H9 (cell line): Measurements from ENCODE around the gene PATL1. TPM values are rescaled to one million over a fixed set of nuclear protein-coding genes. Genes with fewer than 3 reads are reported as not detected.

Source experiments
- DNase-seq: peaks from one replicate; pipeline ENCODE4 v3.0.0-alpha.2; 2017
- H2AFZ ChIP-seq: one replicate; pipeline ENCODE4 v1.6.1; 2013; ENCODE audit warnings: mild to moderate bottlenecking, low read length, control low read depth, moderate library complexity
- H2AK5ac ChIP-seq: 2 replicates; pipeline ENCODE4 v1.6.1; 2013; ENCODE audit warnings: low read length, control low read depth, mixed read lengths; ENCODE audit not compliant: insufficient read length
- H2BK120ac ChIP-seq: one replicate; pipeline ENCODE4 v1.6.1; 2013; ENCODE audit warnings: low read depth, mild to moderate bottlenecking, low read length, control low read depth, inconsistent platforms; ENCODE audit not compliant: poor library complexity, severe bottlenecking
- H2BK12ac ChIP-seq: 2 replicates; pipeline ENCODE4 v1.6.1; 2013; ENCODE audit warnings: low read length, control low read depth, mixed read lengths, low read depth; ENCODE audit not compliant: insufficient read length
- H2BK15ac ChIP-seq: 2 replicates; pipeline ENCODE4 v1.6.1; 2013; ENCODE audit warnings: low read depth, low read length, control low read depth
- H2BK20ac ChIP-seq: one replicate; pipeline ENCODE4 v1.6.1; 2013; ENCODE audit warnings: low read depth, mild to moderate bottlenecking, low read length, control low read depth, inconsistent platforms; ENCODE audit not compliant: poor library complexity, severe bottlenecking
- H2BK5ac ChIP-seq: 2 replicates; pipeline ENCODE4 v1.6.1; 2013; ENCODE audit warnings: low read length, control low read depth, mixed read lengths; ENCODE audit not compliant: insufficient read length
- H3K14ac ChIP-seq: 2 replicates; pipeline ENCODE4 v1.6.1; 2013; ENCODE audit warnings: low read length, control low read depth; ENCODE audit not compliant: insufficient read depth
- H3K18ac ChIP-seq: 2 replicates; pipeline ENCODE4 v1.6.1; 2013; ENCODE audit warnings: low read depth, mild to moderate bottlenecking, mixed read lengths, low read length, control low read depth; ENCODE audit not compliant: insufficient read length
- H3K23ac ChIP-seq: 2 replicates; pipeline ENCODE4 v1.6.1; 2013; ENCODE audit warnings: low read length, control low read depth, mixed read lengths, low read depth; ENCODE audit not compliant: insufficient read length
- H3K23me2 ChIP-seq: 2 replicates; pipeline ENCODE4 v1.6.1; 2013; ENCODE audit warnings: low read depth, mild to moderate bottlenecking, mixed read lengths, low read length, control low read depth; ENCODE audit not compliant: insufficient read length, poor library complexity, severe bottlenecking
- H3K27ac ChIP-seq: 2 replicates; pipeline ENCODE4 v1.5.1; 2013; ENCODE audit warnings: low read length, control low read depth, mixed read lengths, low read depth; ENCODE audit not compliant: insufficient read length
- H3K27me3 ChIP-seq: 2 replicates; pipeline ENCODE4 v1.6.1; 2013; ENCODE audit warnings: low read length, control low read depth, inconsistent platforms; ENCODE audit not compliant: insufficient read depth
- H3K4ac ChIP-seq: 2 replicates; pipeline ENCODE4 v1.6.1; 2013; ENCODE audit warnings: low read depth, mild to moderate bottlenecking, control low read depth, inconsistent platforms, low read length, moderate library complexity
- H3K4me1 ChIP-seq: 2 replicates; pipeline ENCODE4 v1.6.1; 2013; ENCODE audit warnings: low read length, control low read depth, inconsistent platforms; ENCODE audit not compliant: insufficient read depth
- H3K4me2 ChIP-seq: 2 replicates; pipeline ENCODE4 v1.6.1; 2013; ENCODE audit warnings: low read length, control low read depth, mixed read lengths; ENCODE audit not compliant: insufficient read length, insufficient read depth
- H3K56ac ChIP-seq: 2 replicates; pipeline ENCODE4 v1.6.1; 2013; ENCODE audit warnings: low read depth, mild to moderate bottlenecking, mixed read lengths, low read length, control low read depth; ENCODE audit not compliant: insufficient read length
- H3K79me1 ChIP-seq: 2 replicates; pipeline ENCODE4 v1.6.1; 2013; ENCODE audit warnings: low read depth, mild to moderate bottlenecking, moderate library complexity, low read length, control low read depth, inconsistent platforms; ENCODE audit not compliant: insufficient read depth, poor library complexity, severe bottlenecking
- H3K79me2 ChIP-seq: 2 replicates; pipeline ENCODE4 v1.6.1; 2013; ENCODE audit warnings: low read length, control low read depth, inconsistent platforms; ENCODE audit not compliant: insufficient read depth
- H3K9ac ChIP-seq: 2 replicates; pipeline ENCODE4 v1.6.1; 2013; ENCODE audit warnings: low read length, control low read depth, mixed read lengths; ENCODE audit not compliant: insufficient read length; ENCODE audit errors: extremely low read depth
- H3K9me3 ChIP-seq: one replicate; pipeline ENCODE4 v1.6.1; 2013; ENCODE audit warnings: low read depth, low read length, inconsistent platforms; ENCODE audit not compliant: control insufficient read depth
- H3T11ph ChIP-seq: one replicate; pipeline ENCODE4 v1.6.1; 2013; ENCODE audit warnings: mild to moderate bottlenecking, low read length, control low read depth, inconsistent platforms
- H4K20me1 ChIP-seq: one replicate; pipeline ENCODE4 v1.6.1; 2013; ENCODE audit not compliant: control insufficient read depth, insufficient read length, insufficient read depth
- H4K5ac ChIP-seq: 2 replicates; pipeline ENCODE4 v1.6.1; 2013; ENCODE audit warnings: low read depth, mild to moderate bottlenecking, mixed read lengths, low read length, control low read depth; ENCODE audit not compliant: insufficient read length
- H4K8ac ChIP-seq: replicated peaks from 2 replicates; pipeline ENCODE4 v1.6.1; 2013; ENCODE audit warnings: low read length, control low read depth, mixed read lengths, low read depth; ENCODE audit not compliant: insufficient read length
- H4K91ac ChIP-seq: 2 replicates; pipeline ENCODE4 v1.6.1; 2013; ENCODE audit warnings: low read depth, mild to moderate bottlenecking, moderate library complexity, mixed read lengths, low read length, control low read depth; ENCODE audit not compliant: insufficient read length
- H3K27ac Mint-ChIP-seq, 3 experiments: 2 replicates in 2 of 3; 3 replicates in 1 of 3; pipeline ENCODE4 v1.8.0; 2020 to 2021; ENCODE audit warnings: mixed read lengths in 3 of 3, mild to moderate bottlenecking in 1 of 3, moderate library complexity in 1 of 3
- H3K27me3 Mint-ChIP-seq: 2 replicates; pipeline ENCODE4 v1.8.0; 2021; ENCODE audit warnings: low read depth, mild to moderate bottlenecking, moderate library complexity, mixed read lengths
- H3K36me3 Mint-ChIP-seq, 3 experiments: 2 replicates in 2 of 3; 3 replicates in 1 of 3; pipeline ENCODE4 v1.8.0; 2020 to 2021; ENCODE audit warnings: low read depth in 3 of 3, mixed read lengths in 3 of 3; ENCODE audit not compliant: insufficient read depth in 1 of 3
- H3K4me1 Mint-ChIP-seq, 2 experiments: 2 replicates each; pipeline ENCODE4 v1.8.0; 2020; ENCODE audit warnings: mixed read lengths in 2 of 2
- H3K4me3 Mint-ChIP-seq, 2 experiments: 2 replicates in 1 of 2; 3 replicates in 1 of 2; pipeline ENCODE4 v1.8.0; 2020 to 2021; ENCODE audit warnings: mild to moderate bottlenecking in 2 of 2, mixed read lengths in 2 of 2, moderate library complexity in 1 of 2
- H3K9me3 Mint-ChIP-seq, 2 experiments: 2 replicates in 1 of 2; 3 replicates in 1 of 2; pipeline ENCODE4 v1.8.0; 2020; ENCODE audit warnings: mild to moderate bottlenecking in 2 of 2, mixed read lengths in 2 of 2, moderate library complexity in 1 of 2
- CTCF ChIP-seq: fragments of 200-600 bp; sonication (generic); conservative IDR thresholded peaks from 3 replicates; pipeline ENCODE4 v1.8.0; 2021; ENCODE audit warnings: antibody characterized with exemption, mild to moderate bottlenecking
- WGBS: extraction: QIAGEN DNeasy Blood & Tissue Kit; methylation state at CpG from one replicate; pipeline ENCODE4 v1.1.7; 2013; ENCODE audit warnings: missing lambda C conversion rate, low lambda C conversion rate, mixed read lengths; ENCODE audit not compliant: insufficient read length; ENCODE audit errors: extremely low coverage; 5-methylcytosine and 5-hydroxymethylcytosine counted together
- total RNA-seq: library from RNA; stranded (reverse); gene quantifications from 2 replicates; pipeline ENCODE4 v1.2.1, GENCODE V29; 2021

Gene PATL1
- total RNA-seq, 1 experiment from 2014 or later = 31.4 TPM

DNA sequence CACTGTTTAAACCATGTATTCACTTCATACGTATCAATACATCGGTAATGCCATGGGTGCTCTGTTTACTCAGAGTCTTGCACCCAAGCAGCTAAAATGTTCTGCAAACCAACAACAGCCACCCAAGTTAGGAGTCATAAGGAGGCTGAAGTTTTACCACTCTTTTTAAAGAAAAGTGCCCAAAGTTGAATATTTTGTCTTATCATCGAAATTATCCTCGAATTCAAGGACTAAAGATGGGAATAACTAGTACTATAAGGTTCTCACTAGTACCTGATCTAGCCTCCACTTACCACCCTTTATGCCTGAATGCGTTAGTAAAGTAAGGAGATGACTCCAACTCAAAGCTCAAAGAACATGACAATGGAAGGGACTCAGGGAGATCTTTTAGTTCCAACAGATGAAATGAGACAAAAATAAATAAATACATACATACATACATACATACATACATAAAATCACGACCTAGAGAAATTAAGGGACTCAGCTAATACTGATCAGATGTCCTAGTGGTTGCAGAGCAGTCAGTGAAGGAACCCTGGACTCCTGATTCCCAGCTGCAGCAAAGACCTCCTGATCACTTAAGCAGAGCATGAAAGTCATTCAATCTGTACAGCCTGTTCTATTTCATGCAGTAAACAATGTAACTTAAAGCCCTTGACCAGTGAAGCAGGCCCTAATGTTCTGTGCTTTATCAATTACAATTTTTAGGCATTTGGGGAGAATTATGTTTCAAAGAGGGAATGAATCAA, 61.0 kb downstream of the PATL1 start:
- H3K79me2 ChIP-seq = peaks cover 4% of the 10 kb centered on the region; the same call in 1 of the 2 replicates
- H4K20me1 ChIP-seq = no peaks in the 10 kb centered on the region
- H3K36me3 Mint-ChIP-seq = peaks cover 21 to 67% (median 61%) of the 10 kb centered on the region in 3 experiments; a peak in 6 of 7 replicates

More for the DNA sequence above, 61.0 kb downstream of the PATL1 start:
- WGBS = no CpG with 5 or more reads among the region's 6 CpGs
- Mint-ChIP-seq H3K4me3 (no peak overlapping the region), H3K4me1 (no peaks in the 10 kb centered on the region), H3K27ac (no peak overlapping the region), H3K9me3 (no peaks in the 10 kb centered on the region), H3K27me3 (no peaks in the 10 kb centered on the region)
- H3K9me3 ChIP-seq = no peaks in the 10 kb centered on the region
- H3K23ac ChIP-seq = no peak overlapping the region
- no peak overlapping the region for H3T11ph ChIP-seq
- H3K27ac ChIP-seq = no peak overlapping the region
- H3K4me1 ChIP-seq = no peaks in the 10 kb centered on the region
- no peak overlapping the region for H4K5ac ChIP-seq
- H3K56ac ChIP-seq = no peak overlapping the region
- H2BK12ac ChIP-seq = no peak overlapping the region
- H3K79me1 ChIP-seq = no peaks in the 10 kb centered on the region
- no peak overlapping the region for H4K91ac ChIP-seq
- no peaks in the 10 kb centered on the region for H3K23me2 ChIP-seq
- H3K14ac ChIP-seq = no peak overlapping the region
- H3K4me2 ChIP-seq = no peak overlapping the region
- H3K18ac ChIP-seq = no peak overlapping the region
- TF ChIP-seq CTCF = no peak
- no peak overlapping the region for H2BK15ac ChIP-seq
- no peak overlapping the region for H2BK20ac ChIP-seq
- DNase-seq = no peak
- no peak overlapping the region for H2BK120ac ChIP-seq
- H3K4ac ChIP-seq = no peak overlapping the region
- no peak overlapping the region for H4K8ac ChIP-seq
- H3K9ac ChIP-seq = no peak overlapping the region
- H2AK5ac ChIP-seq = no peak overlapping the region
- no peak overlapping the region for H2BK5ac ChIP-seq
- H3K27me3 ChIP-seq = no peaks in the 10 kb centered on the region
- no peak overlapping the region for H2AFZ ChIP-seq
